Lower lobe of right lung (tissue), 2 donors: Measurements from ENCODE around the gene FSIP1. TPM values are rescaled to one million over a fixed set of nuclear protein-coding genes. Genes with fewer than 3 reads are reported as not detected.

Experiments
- ATAC-seq, 2 donors: fragments of 200-7000 bp; cut with Tn5 transposase; one replicate each; pipeline ENCODE4 v1.9.1; 2020 to 2022; ENCODE audit warnings: mild to moderate bottlenecking in 2 of 2, moderate library complexity in 2 of 2
- DNase-seq: peaks from one replicate; pipeline ENCODE4 v3.0.0-alpha.2; 2020
- H3K27ac ChIP-seq: fragments of 200-600 bp; one replicate; pipeline ENCODE4 v1.8.0; 2022
- H3K27me3 ChIP-seq: fragments of 200-600 bp; one replicate; pipeline ENCODE4 v1.8.0; 2022; ENCODE audit warnings: low read depth
- H3K36me3 ChIP-seq: fragments of 200-600 bp; one replicate; pipeline ENCODE4 v1.8.0; 2022; ENCODE audit warnings: mild to moderate bottlenecking
- H3K4me1 ChIP-seq: fragments of 200-600 bp; one replicate; pipeline ENCODE4 v1.8.0; 2022
- H3K4me3 ChIP-seq: fragments of 200-600 bp; one replicate; pipeline ENCODE4 v1.8.0; 2022; ENCODE audit warnings: mild to moderate bottlenecking
- H3K9me3 ChIP-seq: fragments of 200-600 bp; one replicate; pipeline ENCODE4 v1.8.0; 2022
- intact Hi-C: fragments of 100-400 bp; cut with DNase I; formaldehyde crosslinking; loops from one replicate; pipeline ENCODE4 v1.11.0; 2022
- total RNA-seq: library from RNA; stranded (reverse); fragmentation: NEBNext Ultra II Directional; extraction: Animal tissue kit (Norgen Biotek cat#: 25700); gene quantifications from one replicate; pipeline ENCODE4 v1.2.1, GENCODE V29; 2021
- TF ChIP-seq, protein P1 (sequence below): fragments of 200-600 bp; IDR thresholded peaks from one replicate; pipeline ENCODE4 v1.8.0; 2022; ENCODE audit warnings: antibody characterized with exemption, mild to moderate bottlenecking
- donor health status: DM: no; HTN: yes; CAD: no; lungs with severe emphysema.

The FSIP1 gene
- total RNA-seq, 1 donor from 2014 or later = 2.0 TPM

DNA sequence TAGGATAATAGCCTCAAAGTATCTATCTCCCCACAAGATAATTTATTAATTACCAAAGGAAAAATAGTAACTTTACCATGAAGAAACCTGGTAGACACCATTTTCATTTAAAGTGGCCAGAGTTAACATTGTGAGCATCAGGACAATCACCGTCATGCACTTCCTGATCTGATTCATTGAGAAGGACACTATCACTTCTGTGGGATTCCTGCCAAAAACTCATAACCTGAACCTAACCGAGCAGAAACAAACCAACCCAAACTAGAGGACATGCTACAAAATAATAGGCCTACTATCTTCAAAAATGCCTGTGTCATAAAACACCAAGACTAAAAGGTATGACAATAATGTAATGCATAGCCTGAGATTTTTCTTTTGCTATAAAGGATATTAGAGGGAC lies 39.0 kb downstream of the FSIP1 start:
- Histone ChIP-seq H3K36me3 (no peaks in the 10 kb centered on the region), H3K4me3 (no peak overlapping the region), H3K27me3 (no peaks in the 10 kb centered on the region), H3K9me3 (no peaks in the 10 kb centered on the region), H3K27ac (no peak overlapping the region), H3K4me1 (no peaks in the 10 kb centered on the region)
- TF ChIP-seq, protein P1, sequence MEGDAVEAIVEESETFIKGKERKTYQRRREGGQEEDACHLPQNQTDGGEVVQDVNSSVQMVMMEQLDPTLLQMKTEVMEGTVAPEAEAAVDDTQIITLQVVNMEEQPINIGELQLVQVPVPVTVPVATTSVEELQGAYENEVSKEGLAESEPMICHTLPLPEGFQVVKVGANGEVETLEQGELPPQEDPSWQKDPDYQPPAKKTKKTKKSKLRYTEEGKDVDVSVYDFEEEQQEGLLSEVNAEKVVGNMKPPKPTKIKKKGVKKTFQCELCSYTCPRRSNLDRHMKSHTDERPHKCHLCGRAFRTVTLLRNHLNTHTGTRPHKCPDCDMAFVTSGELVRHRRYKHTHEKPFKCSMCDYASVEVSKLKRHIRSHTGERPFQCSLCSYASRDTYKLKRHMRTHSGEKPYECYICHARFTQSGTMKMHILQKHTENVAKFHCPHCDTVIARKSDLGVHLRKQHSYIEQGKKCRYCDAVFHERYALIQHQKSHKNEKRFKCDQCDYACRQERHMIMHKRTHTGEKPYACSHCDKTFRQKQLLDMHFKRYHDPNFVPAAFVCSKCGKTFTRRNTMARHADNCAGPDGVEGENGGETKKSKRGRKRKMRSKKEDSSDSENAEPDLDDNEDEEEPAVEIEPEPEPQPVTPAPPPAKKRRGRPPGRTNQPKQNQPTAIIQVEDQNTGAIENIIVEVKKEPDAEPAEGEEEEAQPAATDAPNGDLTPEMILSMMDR = no peak
- ATAC-seq (no peak), DNase-seq (no peak)
- intact Hi-C loops = no loop called here

DNA sequence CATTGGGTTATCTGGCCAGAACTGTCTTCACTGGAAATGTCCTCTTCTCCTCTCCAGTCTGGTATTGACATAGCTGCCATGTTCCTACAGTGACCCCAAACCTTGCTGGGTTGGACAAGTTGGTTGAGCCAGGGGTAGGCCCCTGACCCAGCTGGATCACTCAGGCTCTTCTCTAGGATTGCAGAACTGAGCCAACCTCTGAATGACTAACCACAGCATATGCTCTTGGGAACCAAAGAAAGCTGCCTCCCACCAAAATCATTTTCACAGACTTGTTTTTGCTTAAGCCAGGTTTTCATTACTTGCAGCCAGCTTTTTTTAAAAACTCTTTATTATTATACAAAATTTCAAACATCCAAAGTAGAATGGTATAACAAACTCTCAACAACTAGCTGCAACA lies 41.4 kb downstream of the FSIP1 start:
- intact Hi-C loops = no loop called here
- DNase-seq = no peak

DNA sequence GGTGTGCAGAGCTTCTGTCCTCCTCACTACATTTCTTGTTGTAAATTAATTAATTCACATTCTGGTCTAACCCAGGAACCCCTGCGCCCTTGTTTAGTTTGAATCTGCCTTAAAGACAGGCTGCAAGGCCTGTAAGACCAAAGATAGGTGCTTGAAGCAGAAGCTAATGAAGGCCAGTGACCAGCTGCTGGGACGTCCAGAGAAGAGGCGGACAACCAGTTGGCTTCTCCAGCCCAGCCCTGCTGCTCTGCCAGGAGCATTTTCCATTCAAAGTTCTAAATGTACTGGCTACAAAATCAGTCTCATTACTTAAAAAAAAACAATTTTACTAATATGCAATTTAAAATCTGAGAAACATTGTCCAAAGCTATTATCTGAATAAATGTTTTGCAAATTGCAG lies 43.6 kb downstream of the FSIP1 start:
- no peaks in the 10 kb centered on the region for H3K4me1 ChIP-seq
- TF ChIP-seq, protein P1 = no peak
- ATAC-seq = no peak

More for the DNA sequence above, 41.4 kb downstream of the FSIP1 start:
- Histone ChIP-seq H3K9me3 (no peaks in the 10 kb centered on the region), H3K4me3 (no peak overlapping the region), H3K27me3 (no peaks in the 10 kb centered on the region), H3K36me3 (no peaks in the 10 kb centered on the region), H3K27ac (no peak overlapping the region), H3K4me1 (no peaks in the 10 kb centered on the region)
- TF ChIP-seq, protein P1 = no peak
- no peak for ATAC-seq

DNA sequence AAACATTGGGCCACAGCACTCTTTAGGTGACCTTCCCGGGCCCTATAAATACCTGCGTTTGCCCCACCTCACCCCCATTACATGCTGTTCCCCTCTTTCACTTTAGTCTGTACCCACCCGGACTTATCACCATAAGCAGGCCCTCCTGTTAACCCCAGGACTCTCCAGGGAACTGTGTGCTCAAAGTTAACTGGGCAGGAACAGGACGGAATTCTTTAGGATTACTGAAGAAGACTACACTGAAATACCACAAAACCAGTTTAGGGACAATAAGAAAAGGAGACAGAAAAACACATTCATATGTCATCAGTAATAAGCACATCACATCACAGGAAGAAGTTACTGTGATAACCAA lies 45.5 kb downstream of the FSIP1 start:
- Histone ChIP-seq H3K27me3 (no peaks in the 10 kb centered on the region), H3K4me1 (no peaks in the 10 kb centered on the region), H3K9me3 (no peaks in the 10 kb centered on the region), H3K36me3 (no peaks in the 10 kb centered on the region), H3K27ac (no peak overlapping the region), H3K4me3 (no peak overlapping the region)
- ATAC-seq (no peak), DNase-seq (no peak)
- TF ChIP-seq, protein P1 = no peak
- intact Hi-C loops = no loop called here

More for the DNA sequence above, 43.6 kb downstream of the FSIP1 start:
- DNase-seq = no peak
- Histone ChIP-seq H3K4me3 (no peak overlapping the region), H3K9me3 (no peaks in the 10 kb centered on the region), H3K27ac (no peak overlapping the region), H3K27me3 (no peaks in the 10 kb centered on the region), H3K36me3 (no peaks in the 10 kb centered on the region)
- intact Hi-C loops = no loop called here

DNA sequence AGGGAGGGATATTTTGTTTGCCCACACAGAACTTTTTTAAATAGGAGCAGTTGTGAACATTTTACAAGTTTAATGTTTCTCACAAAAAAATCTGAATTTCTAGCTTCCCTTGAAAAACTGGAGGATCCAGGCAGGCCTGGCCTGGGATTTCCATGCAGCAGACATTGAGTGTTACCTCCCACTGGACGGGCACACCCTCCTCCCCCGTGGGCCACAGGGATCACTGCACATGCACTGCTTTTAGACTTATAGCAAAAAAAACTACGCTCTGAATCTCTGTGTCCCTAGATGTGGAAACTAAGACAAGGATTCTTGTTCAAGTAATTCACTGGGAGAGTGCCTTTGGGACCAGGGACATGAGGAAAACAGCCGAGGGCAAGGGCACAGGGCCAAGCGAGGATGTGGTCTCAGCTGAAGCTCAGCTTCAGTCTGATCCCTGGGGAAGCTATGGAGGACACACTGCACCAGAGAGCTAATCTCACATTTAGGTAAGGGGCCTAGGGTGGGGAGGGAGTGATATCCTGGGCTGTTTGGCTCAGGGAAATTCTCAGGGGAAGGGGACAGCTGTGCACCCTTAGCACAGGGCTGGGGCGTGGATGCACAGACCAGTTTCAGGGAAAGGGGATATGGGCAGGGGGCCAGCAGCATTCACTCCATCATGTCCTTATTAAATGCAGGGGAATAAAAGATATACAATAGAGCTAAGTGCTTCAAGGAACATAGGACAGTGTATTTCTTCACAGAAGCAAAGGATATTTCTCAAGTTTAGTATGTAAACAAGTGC lies 46.0 kb downstream of the FSIP1 start:
- Histone ChIP-seq H3K4me1 (no peaks in the 10 kb centered on the region), H3K36me3 (no peaks in the 10 kb centered on the region), H3K27me3 (no peaks in the 10 kb centered on the region), H3K4me3 (no peak overlapping the region), H3K27ac (no peak overlapping the region), H3K9me3 (no peaks in the 10 kb centered on the region)
- DNase-seq (no peak), ATAC-seq (no peak)
- TF ChIP-seq, protein P1 = no peak
- intact Hi-C loops = no loop called here
